ENCODE data around the gene SGF29.

- no peak for TF ChIP-seq CTCF (IDR thresholded peaks at IDR 0.05; ENCODE audit: low read depth, low read length)
- TF ChIP-seq POLR2A (IDR thresholded peaks at IDR 0.05; ENCODE audit: extremely low read depth, insufficient read length), result no peak
Observed at GRCh38 chr16:28521436-28521835, 32.3 kb upstream of the SGF29 start.

All from NB4 (cell line).